Nephron progenitor cell (in vitro differentiated cells): ENCODE results near the gene CTTNBP2.

Source experiments
- DNase-seq: peaks from one replicate; pipeline ENCODE4 v3.0.0; 2021
- H3K27ac Mint-ChIP-seq: 2 replicates; pipeline ENCODE4 v1.8.0; 2021; ENCODE audit warnings: mild to moderate bottlenecking, moderate library complexity, mixed read lengths
- H3K27me3 Mint-ChIP-seq: 2 replicates; pipeline ENCODE4 v1.8.0; 2021; ENCODE audit warnings: mild to moderate bottlenecking, low read depth, mixed read lengths; ENCODE audit not compliant: poor library complexity
- H3K36me3 Mint-ChIP-seq: 2 replicates; pipeline ENCODE4 v1.8.0; 2021; ENCODE audit warnings: low read depth, mixed read lengths
- H3K4me1 Mint-ChIP-seq: 2 replicates; pipeline ENCODE4 v1.8.0; 2021; ENCODE audit warnings: mixed read lengths
- H3K4me3 Mint-ChIP-seq: 2 replicates; pipeline ENCODE4 v1.8.0; 2021; ENCODE audit warnings: mild to moderate bottlenecking, moderate library complexity, mixed read lengths
- H3K9me3 Mint-ChIP-seq: 2 replicates; pipeline ENCODE4 v1.8.0; 2021; ENCODE audit warnings: mild to moderate bottlenecking, moderate library complexity, mixed read lengths
- CTCF ChIP-seq: fragments of 200-600 bp; sonication (generic); IDR thresholded peaks from 2 replicates; pipeline ENCODE4 v1.5.0; 2021; ENCODE audit warnings: antibody characterized with exemption

Gene CTTNBP2

GRCh38 chr7:117686311-117686935, 186.8 kb downstream of the CTTNBP2 start:
- Mint-ChIP-seq H3K4me1 (peaks cover 21% of the 10 kb centered on the region), H3K27me3 (no peaks in the 10 kb centered on the region), H3K36me3 (no peaks in the 10 kb centered on the region), H3K4me3 (no peak overlapping the region), H3K9me3 (no peaks in the 10 kb centered on the region), H3K27ac (no peak overlapping the region)
- no peak for DNase-seq
- no peak for TF ChIP-seq CTCF

- Mint-ChIP-seq H3K36me3 (no peaks in the 10 kb centered on the region), H3K27ac (peak overlapping the region; percentile 20), H3K27me3 (no peaks in the 10 kb centered on the region), H3K9me3 (no peaks in the 10 kb centered on the region), H3K4me3 (no peak overlapping the region), H3K4me1 (peaks cover 21% of the 10 kb centered on the region)
- no peak for DNase-seq
- no peak for TF ChIP-seq CTCF
Observed at GRCh38 chr7:117685795-117686194, 187.4 kb downstream of the CTTNBP2 start.

- H3K4me1 Mint-ChIP-seq: peaks cover 21% of the 10 kb centered on the region
- no peak overlapping the region for H3K4me3 Mint-ChIP-seq
- no peaks in the 10 kb centered on the region for H3K36me3 Mint-ChIP-seq
- DNase-seq: no peak
- no peaks in the 10 kb centered on the region for H3K9me3 Mint-ChIP-seq
- no peak overlapping the region for H3K27ac Mint-ChIP-seq
- TF ChIP-seq CTCF: no peak
- H3K27me3 Mint-ChIP-seq: no peaks in the 10 kb centered on the region
Observed at GRCh38 chr7:117683430-117684175, 189.6 kb downstream of the CTTNBP2 start.

- Mint-ChIP-seq H3K27ac (no peak overlapping the region), H3K27me3 (no peaks in the 10 kb centered on the region), H3K4me3 (no peak overlapping the region), H3K4me1 (peaks cover 21% of the 10 kb centered on the region), H3K36me3 (no peaks in the 10 kb centered on the region), H3K9me3 (no peaks in the 10 kb centered on the region)
- no peak for TF ChIP-seq CTCF
- DNase-seq: no peak
Observed at GRCh38 chr7:117682681-117683385, 190.4 kb downstream of the CTTNBP2 start.

- no peak for DNase-seq
- Mint-ChIP-seq H3K27me3 (no peaks in the 10 kb centered on the region), H3K4me3 (no peak overlapping the region), H3K36me3 (no peaks in the 10 kb centered on the region), H3K4me1 (peaks cover 13% of the 10 kb centered on the region), H3K9me3 (no peaks in the 10 kb centered on the region), H3K27ac (no peak overlapping the region)
- TF ChIP-seq CTCF: no peak
Observed at GRCh38 chr7:117679120-117679519, 194.1 kb downstream of the CTTNBP2 start.
